ENCODE measurements around the gene C3orf52.

DNA sequence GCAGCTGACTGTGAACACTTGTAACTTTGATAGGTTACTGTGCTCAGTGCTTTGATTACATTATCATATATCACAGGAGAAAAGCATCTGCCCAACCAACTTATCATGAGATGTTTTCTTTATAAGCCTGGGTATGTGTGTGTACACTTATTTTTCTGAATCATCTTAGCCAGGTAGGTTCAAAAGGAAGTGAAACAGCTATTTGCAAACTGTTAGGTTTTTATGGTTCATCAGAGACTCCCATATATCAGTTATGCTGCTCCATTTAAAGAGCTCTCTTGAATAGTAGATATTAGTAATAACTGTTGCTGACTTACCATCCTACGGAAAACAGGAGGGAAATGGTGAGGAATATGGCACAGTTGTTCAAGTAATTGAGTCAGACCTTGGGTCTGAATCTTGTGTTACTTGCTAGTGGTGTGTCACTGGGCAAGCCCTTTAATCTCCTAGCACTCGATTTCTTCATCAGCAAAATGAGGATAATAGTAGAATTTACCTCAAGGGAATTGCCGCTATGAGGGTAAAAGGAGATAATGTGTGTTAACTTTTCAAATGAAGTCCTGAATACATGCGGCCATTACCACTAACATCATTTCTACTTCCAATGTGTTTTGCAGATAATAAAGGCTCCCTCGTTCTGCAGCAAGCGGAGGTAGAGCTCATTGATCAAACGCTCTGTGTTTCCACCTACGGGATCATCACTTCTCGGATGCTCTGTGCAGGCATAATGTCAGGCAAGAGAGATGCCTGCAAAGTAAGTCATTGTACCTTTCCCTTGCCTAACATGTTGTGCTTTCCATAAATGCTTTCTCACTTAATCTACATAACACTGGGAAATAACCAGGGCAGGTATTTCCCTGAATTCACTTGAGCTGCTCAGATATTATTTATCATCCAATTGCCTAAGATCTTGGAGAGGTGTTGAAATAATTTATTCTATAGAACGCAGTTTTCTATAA, 7.8 kb upstream of the C3orf52 start:
- TF ChIP-seq, protein P1, sequence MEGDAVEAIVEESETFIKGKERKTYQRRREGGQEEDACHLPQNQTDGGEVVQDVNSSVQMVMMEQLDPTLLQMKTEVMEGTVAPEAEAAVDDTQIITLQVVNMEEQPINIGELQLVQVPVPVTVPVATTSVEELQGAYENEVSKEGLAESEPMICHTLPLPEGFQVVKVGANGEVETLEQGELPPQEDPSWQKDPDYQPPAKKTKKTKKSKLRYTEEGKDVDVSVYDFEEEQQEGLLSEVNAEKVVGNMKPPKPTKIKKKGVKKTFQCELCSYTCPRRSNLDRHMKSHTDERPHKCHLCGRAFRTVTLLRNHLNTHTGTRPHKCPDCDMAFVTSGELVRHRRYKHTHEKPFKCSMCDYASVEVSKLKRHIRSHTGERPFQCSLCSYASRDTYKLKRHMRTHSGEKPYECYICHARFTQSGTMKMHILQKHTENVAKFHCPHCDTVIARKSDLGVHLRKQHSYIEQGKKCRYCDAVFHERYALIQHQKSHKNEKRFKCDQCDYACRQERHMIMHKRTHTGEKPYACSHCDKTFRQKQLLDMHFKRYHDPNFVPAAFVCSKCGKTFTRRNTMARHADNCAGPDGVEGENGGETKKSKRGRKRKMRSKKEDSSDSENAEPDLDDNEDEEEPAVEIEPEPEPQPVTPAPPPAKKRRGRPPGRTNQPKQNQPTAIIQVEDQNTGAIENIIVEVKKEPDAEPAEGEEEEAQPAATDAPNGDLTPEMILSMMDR (IDR thresholded peaks at IDR 0.05; ENCODE audit: insufficient read depth, low read length, poor library complexity, severe bottlenecking), result no peak
- TF ChIP-seq EZH2phosphoT487 (conservative IDR thresholded peaks at IDR 0.05; ENCODE audit: low read length), result no peak
